Measurements from ENCODE around the gene KDM8.
"Not testable (repeated sequence)": the region's sequence is repeated elsewhere in the genome, so short reads cannot be mapped to it uniquely, and the experiment has no call there.

Gene KDM8

GRCh38 chr16:27191352-27191924 is 11.9 kb upstream of the KDM8 start:
- no peak for DNase-seq (ENCODE audit: low read depth)

- no peak for DNase-seq (ENCODE audit: low read depth)
Observed at GRCh38 chr16:27193300-27193990, 9.9 kb upstream of the KDM8 start.

- DNase-seq (ENCODE audit: low read depth): no peak
Observed at GRCh38 chr16:27195076-27195741, 8.1 kb upstream of the KDM8 start.

- no peak for DNase-seq (ENCODE audit: low read depth)
Observed at GRCh38 chr16:27195941-27196595, 7.3 kb upstream of the KDM8 start.

- DNase-seq (ENCODE audit: low read depth): no peak
Observed at GRCh38 chr16:27197004-27197403, 6.3 kb upstream of the KDM8 start.

GRCh38 chr16:27198451-27199234 is 4.7 kb upstream of the KDM8 start:
- DNase-seq (ENCODE audit: low read depth): no peak

GRCh38 chr16:27199235-27199586 is 4.1 kb upstream of the KDM8 start:
- DNase-seq (ENCODE audit: low read depth): no peak

GRCh38 chr16:27199736-27200135 is 3.6 kb upstream of the KDM8 start:
- DNase-seq (ENCODE audit: low read depth): no peak

- not testable (repeated sequence) for DNase-seq (ENCODE audit: low read depth)
Observed at GRCh38 chr16:27200914-27201313, 2.4 kb upstream of the KDM8 start.

GRCh38 chr16:27202923-27203506 is 311 bp upstream of the KDM8 start:
- peak; percentile 86 for DNase-seq (ENCODE audit: low read depth)

- no peak for DNase-seq (ENCODE audit: low read depth)
Observed at GRCh38 chr16:27204312-27204915, 1.1 kb downstream of the KDM8 start.

GRCh38 chr16:27205423-27206065 is 2.2 kb downstream of the KDM8 start:
- DNase-seq (ENCODE audit: low read depth): no peak

- DNase-seq (ENCODE audit: low read depth): not testable (repeated sequence)
Observed at GRCh38 chr16:27207121-27207520, 3.8 kb downstream of the KDM8 start.

- no peak for DNase-seq (ENCODE audit: low read depth)
Observed at GRCh38 chr16:27208081-27208680, 4.9 kb downstream of the KDM8 start.

GRCh38 chr16:27208796-27209195 is 5.5 kb downstream of the KDM8 start:
- DNase-seq (ENCODE audit: low read depth): no peak

GRCh38 chr16:27209591-27209990 is 6.3 kb downstream of the KDM8 start:
- no peak for DNase-seq (ENCODE audit: low read depth)

GRCh38 chr16:27210174-27210573 is 6.8 kb downstream of the KDM8 start:
- no peak for DNase-seq (ENCODE audit: low read depth)

GRCh38 chr16:27211026-27211425 is 7.7 kb downstream of the KDM8 start:
- DNase-seq (ENCODE audit: low read depth): no peak

- no peak for DNase-seq (ENCODE audit: low read depth)
Observed at GRCh38 chr16:27214084-27214961, 11.0 kb downstream of the KDM8 start.

Data from activated T-cell treated with anti-CD3 and anti-CD28 coated beads for 1 hour (primary cell).